ENCODE results near the gene SH3PXD2B. TPM values are rescaled to one million over a fixed set of nuclear protein-coding genes. Genes with fewer than 3 reads are reported as not detected.

SH3PXD2B gene
- total RNA-seq, 2 experiments from 2014 or later: 0.60 to 0.95 TPM

- no peaks in the 10 kb centered on the region for H3K9me3 ChIP-seq (ENCODE audit: control insufficient read depth in 1 of 2, insufficient read depth in 1 of 2, low read length in 2 of 2)
- TF ChIP-seq CTCF (IDR thresholded peaks at IDR 0.05): no peak
- H3K27ac ChIP-seq (ENCODE audit: low read depth in 1 of 2, low read length in 2 of 2): no peak overlapping the region
- Mint-ChIP-seq H3K36me3 (ENCODE audit: low read depth) (peaks cover 5% of the 10 kb centered on the region), H3K27me3 (no peaks in the 10 kb centered on the region), H3K27ac (peak overlapping the region; percentile 1), H3K4me3 (peak overlapping the region; percentile 90), H3K4me1 (ENCODE audit: low read depth) (peaks cover 33% of the 10 kb centered on the region), H3K9me3 (no peaks in the 10 kb centered on the region)
- POLR2A ChIA-PET: interaction anchor here (2.0 kb wide), 1 partner anchor 279 kb away, joined by 6 read pairs; the partner anchor contains the start of gene FBXW11
- CTCF ChIA-PET: interaction anchor here (0.9 to 2.7 kb wide), 3 partner anchors 9 to 96 kb away, joined by 3 to 14 read pairs (median 8); partner anchors contain the start of gene STK10
- DNase-seq (peak in 2 of 14 experiments; percentile 1 to 15), ATAC-seq (ENCODE audit: poor library complexity) (no peak)
- intact Hi-C loops (cut with DNase I, micrococcal nuclease): loop anchor here (2.0 to 10.0 kb wide), 4 partner anchors 172 to 897 kb away; partner anchors contain the start of genes FBXW11 (in 1 of the 2), NPM1 (in 1 of the 2) and RPL26L1 (in 1 of the 2)
- peaks cover 14% of the 10 kb centered on the region for H3K4me1 ChIP-seq (ENCODE audit: insufficient read depth, low read length)
- no peaks in the 10 kb centered on the region for H3K36me3 ChIP-seq (ENCODE audit: insufficient read depth, low read length)
- H3K27me3 ChIP-seq (ENCODE audit: control insufficient read depth in 1 of 2, insufficient read depth in 2 of 2, low read length in 2 of 2): no peaks in the 10 kb centered on the region
- peak overlapping the region; percentile 81 for H3K4me3 ChIP-seq (ENCODE audit: low read length)
These were observed 169.7 kb downstream of the SH3PXD2B start for GRCh38 chr5:172284611-172284980.

- Histone ChIP-seq H3K27ac (ENCODE audit: low read depth in 1 of 2, low read length in 2 of 2) (no peak overlapping the region), H3K27me3 (ENCODE audit: control insufficient read depth in 1 of 2, insufficient read depth in 2 of 2, low read length in 2 of 2) (no peaks in the 10 kb centered on the region), H3K4me1 (ENCODE audit: insufficient read depth, low read length) (peaks cover 14% of the 10 kb centered on the region), H3K9me3 (ENCODE audit: control insufficient read depth in 1 of 2, insufficient read depth in 1 of 2, low read length in 2 of 2) (no peaks in the 10 kb centered on the region), H3K4me3 (ENCODE audit: low read length) (peak overlapping the region; percentile 81), H3K36me3 (ENCODE audit: insufficient read depth, low read length) (no peaks in the 10 kb centered on the region)
- Mint-ChIP-seq H3K4me1 (ENCODE audit: low read depth) (peaks cover 33% of the 10 kb centered on the region), H3K27ac (peak overlapping the region; percentile 1), H3K27me3 (no peaks in the 10 kb centered on the region), H3K36me3 (ENCODE audit: low read depth) (peaks cover 5% of the 10 kb centered on the region), H3K9me3 (no peaks in the 10 kb centered on the region), H3K4me3 (peak overlapping the region; percentile 90)
- intact Hi-C loops (cut with DNase I, micrococcal nuclease): loop anchor here (2.0 to 10.0 kb wide), 5 partner anchors 95 to 897 kb away; partner anchors contain the start of genes FBXW11 (in 1 of the 2), NPM1 (in 1 of the 2), RPL26L1 (in 1 of the 2) and STK10 (in 1 of the 2)
- ATAC-seq (ENCODE audit: poor library complexity) (peak; percentile 89), DNase-seq (peak; percentile 50 to 87 (median 74))
- POLR2A ChIA-PET: interaction anchor here (0.7 to 3.3 kb wide), 3 partner anchors 105 to 514 kb away, joined by 3 to 12 read pairs (median 6); partner anchors contain the start of gene FBXW11
- CTCF ChIA-PET: interaction anchor here (0.6 to 2.7 kb wide), 4 partner anchors 9 to 246 kb away, joined by 3 to 14 read pairs (median 4); partner anchors contain the start of gene STK10
- no peak for TF ChIP-seq CTCF (IDR thresholded peaks at IDR 0.05)
These were observed 170.3 kb downstream of the SH3PXD2B start for GRCh38 chr5:172283862-172284610.

GRCh38 chr5:172283020-172283861 lies 171.1 kb downstream of the SH3PXD2B start, which contains the start of gene UBTD2:
Gene UBTD2, minus strand, starts transcription at chr5:172283764. Its CDS starts 99 bp downstream, at chr5:172283665.
- peaks cover 14% of the 10 kb centered on the region for H3K4me1 ChIP-seq (ENCODE audit: insufficient read depth, low read length)
- no peaks in the 10 kb centered on the region for H3K9me3 Mint-ChIP-seq
- H3K9me3 ChIP-seq (ENCODE audit: control insufficient read depth in 1 of 2, insufficient read depth in 1 of 2, low read length in 2 of 2): no peaks in the 10 kb centered on the region
- TF ChIP-seq CTCF (IDR thresholded peaks at IDR 0.05): peak; percentile 68
- peak; percentile 69 for ATAC-seq (ENCODE audit: poor library complexity)
- H3K27me3 ChIP-seq (ENCODE audit: control insufficient read depth in 1 of 2, insufficient read depth in 2 of 2, low read length in 2 of 2): no peaks in the 10 kb centered on the region
- CTCF ChIA-PET: interaction anchor here (0.6 to 2.7 kb wide), 5 partner anchors 10 to 676 kb away, joined by 3 to 14 read pairs (median 4); partner anchors contain the start of genes RPL26L1 and STK10
- no peaks in the 10 kb centered on the region for H3K27me3 Mint-ChIP-seq
- no peaks in the 10 kb centered on the region for H3K36me3 ChIP-seq (ENCODE audit: insufficient read depth, low read length)
- peak within 1 kb of the TSS; percentile 81 for H3K4me3 ChIP-seq (ENCODE audit: low read length)
- peak within 1 kb of the TSS; percentile 68 for H3K27ac Mint-ChIP-seq
- intact Hi-C loops (cut with DNase I, micrococcal nuclease): loop anchor here (2.0 to 10.0 kb wide), 4 partner anchors 94 to 896 kb away; partner anchors contain the start of genes NPM1 (in 1 of the 2), RPL26L1 (in 1 of the 2) and STK10 (in 1 of the 2)
- H3K4me3 Mint-ChIP-seq: peak within 1 kb of the TSS; percentile 95
- no peak within 1 kb of the TSS for H3K27ac ChIP-seq (ENCODE audit: low read depth in 1 of 2, low read length in 2 of 2)
- POLR2A ChIA-PET: interaction anchor here (0.6 to 3.3 kb wide), 8 partner anchors 10 to 515 kb away, joined by 3 to 12 read pairs (median 3); partner anchors contain the start of gene FBXW11
- H3K4me1 Mint-ChIP-seq (ENCODE audit: low read depth): peaks cover 33% of the 10 kb centered on the region
- H3K36me3 Mint-ChIP-seq (ENCODE audit: low read depth): peaks cover 5% of the 10 kb centered on the region
- peak in 13 of 14 experiments; percentile 37 to 86 (median 70) for DNase-seq

Data from CD4-positive, alpha-beta T cell (primary cell).